ENCODE data around the gene SCGB1A1.

DNA sequence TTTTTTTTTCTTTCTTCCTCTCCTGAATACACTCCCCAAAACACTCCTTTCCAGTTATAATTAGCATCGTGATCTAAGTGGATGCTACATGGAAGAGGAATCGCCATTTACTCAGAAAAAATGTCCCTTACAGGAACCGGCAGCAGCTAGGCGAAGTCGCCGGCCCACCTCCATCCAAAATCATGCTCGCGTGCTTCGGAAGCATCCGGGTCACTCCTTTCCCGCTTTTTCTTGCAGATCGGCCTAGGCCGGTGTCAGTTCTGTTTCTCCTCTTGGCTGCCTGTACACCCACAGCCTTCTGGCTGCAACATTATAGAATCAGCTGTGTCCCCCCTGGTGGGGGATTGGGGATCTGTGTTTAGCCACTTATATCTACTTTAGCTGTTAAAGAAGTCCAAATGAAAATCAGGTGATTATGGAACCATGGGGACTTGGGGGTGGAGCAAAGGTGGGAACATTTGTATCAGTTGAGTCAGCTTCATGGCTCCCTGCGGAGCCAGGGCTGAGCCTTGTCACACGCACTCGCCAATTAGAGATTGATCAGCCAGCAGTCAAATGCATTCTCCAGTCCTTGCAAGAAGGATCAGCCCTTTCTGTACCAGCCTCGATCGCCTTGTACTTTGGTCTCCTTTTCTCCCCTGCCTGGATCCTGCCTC is 45.2 kb upstream of the SCGB1A1 start:
- TF ChIP-seq, protein P1, sequence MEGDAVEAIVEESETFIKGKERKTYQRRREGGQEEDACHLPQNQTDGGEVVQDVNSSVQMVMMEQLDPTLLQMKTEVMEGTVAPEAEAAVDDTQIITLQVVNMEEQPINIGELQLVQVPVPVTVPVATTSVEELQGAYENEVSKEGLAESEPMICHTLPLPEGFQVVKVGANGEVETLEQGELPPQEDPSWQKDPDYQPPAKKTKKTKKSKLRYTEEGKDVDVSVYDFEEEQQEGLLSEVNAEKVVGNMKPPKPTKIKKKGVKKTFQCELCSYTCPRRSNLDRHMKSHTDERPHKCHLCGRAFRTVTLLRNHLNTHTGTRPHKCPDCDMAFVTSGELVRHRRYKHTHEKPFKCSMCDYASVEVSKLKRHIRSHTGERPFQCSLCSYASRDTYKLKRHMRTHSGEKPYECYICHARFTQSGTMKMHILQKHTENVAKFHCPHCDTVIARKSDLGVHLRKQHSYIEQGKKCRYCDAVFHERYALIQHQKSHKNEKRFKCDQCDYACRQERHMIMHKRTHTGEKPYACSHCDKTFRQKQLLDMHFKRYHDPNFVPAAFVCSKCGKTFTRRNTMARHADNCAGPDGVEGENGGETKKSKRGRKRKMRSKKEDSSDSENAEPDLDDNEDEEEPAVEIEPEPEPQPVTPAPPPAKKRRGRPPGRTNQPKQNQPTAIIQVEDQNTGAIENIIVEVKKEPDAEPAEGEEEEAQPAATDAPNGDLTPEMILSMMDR (IDR thresholded peaks at IDR 0.05): no peak
- no peak for TF ChIP-seq POLR2A (IDR thresholded peaks at IDR 0.05)

All from uterus (tissue), 2 donors.